ENCODE results near the gene ADPRM. TPM values are rescaled to one million over a fixed set of nuclear protein-coding genes. Genes with fewer than 3 reads are reported as not detected.

The ADPRM gene
- total and polyA plus RNA-seq, 2 donors from 2014 or later: 9.2 to 9.6 TPM

- Histone ChIP-seq H3K9me3 (ENCODE audit: control insufficient read depth in 2 of 3, insufficient read depth in 1 of 3, low read length in 3 of 3) (no peaks in the 10 kb centered on the region), H3K4me3 (ENCODE audit: low read length in 3 of 3) (no peak overlapping the region), H3K9ac (ENCODE audit: low read length in 3 of 3) (no peak overlapping the region), H3K4me1 (ENCODE audit: control insufficient read depth in 2 of 3, insufficient read depth in 2 of 3, low read depth in 1 of 3, low read length in 3 of 3) (peaks cover 0 to 5% (median 5%) of the 10 kb centered on the region in 3 donors), H3K36me3 (ENCODE audit: control insufficient read depth in 2 of 3, insufficient read depth in 3 of 3, low read length in 3 of 3) (peaks cover 0 to 15% (median 11%) of the 10 kb centered on the region in 3 donors), H3K27ac (ENCODE audit: low read depth in 2 of 2, low read length in 2 of 2) (no peak overlapping the region), H3K27me3 (ENCODE audit: control insufficient read depth, insufficient read depth, low read length) (no peaks in the 10 kb centered on the region)
- DNase-seq: no peak
- no peak for FAIRE-seq
- TF ChIP-seq, protein P1, sequence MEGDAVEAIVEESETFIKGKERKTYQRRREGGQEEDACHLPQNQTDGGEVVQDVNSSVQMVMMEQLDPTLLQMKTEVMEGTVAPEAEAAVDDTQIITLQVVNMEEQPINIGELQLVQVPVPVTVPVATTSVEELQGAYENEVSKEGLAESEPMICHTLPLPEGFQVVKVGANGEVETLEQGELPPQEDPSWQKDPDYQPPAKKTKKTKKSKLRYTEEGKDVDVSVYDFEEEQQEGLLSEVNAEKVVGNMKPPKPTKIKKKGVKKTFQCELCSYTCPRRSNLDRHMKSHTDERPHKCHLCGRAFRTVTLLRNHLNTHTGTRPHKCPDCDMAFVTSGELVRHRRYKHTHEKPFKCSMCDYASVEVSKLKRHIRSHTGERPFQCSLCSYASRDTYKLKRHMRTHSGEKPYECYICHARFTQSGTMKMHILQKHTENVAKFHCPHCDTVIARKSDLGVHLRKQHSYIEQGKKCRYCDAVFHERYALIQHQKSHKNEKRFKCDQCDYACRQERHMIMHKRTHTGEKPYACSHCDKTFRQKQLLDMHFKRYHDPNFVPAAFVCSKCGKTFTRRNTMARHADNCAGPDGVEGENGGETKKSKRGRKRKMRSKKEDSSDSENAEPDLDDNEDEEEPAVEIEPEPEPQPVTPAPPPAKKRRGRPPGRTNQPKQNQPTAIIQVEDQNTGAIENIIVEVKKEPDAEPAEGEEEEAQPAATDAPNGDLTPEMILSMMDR (IDR thresholded peaks at IDR 0.05; ENCODE audit: borderline replicate concordance, extremely low read depth, insufficient read depth): no peak
- intact Hi-C loops (cut with DNase I): no loop called here
Observed at GRCh38 chr17:10702574-10702973, 5.2 kb downstream of the ADPRM start.

DNA sequence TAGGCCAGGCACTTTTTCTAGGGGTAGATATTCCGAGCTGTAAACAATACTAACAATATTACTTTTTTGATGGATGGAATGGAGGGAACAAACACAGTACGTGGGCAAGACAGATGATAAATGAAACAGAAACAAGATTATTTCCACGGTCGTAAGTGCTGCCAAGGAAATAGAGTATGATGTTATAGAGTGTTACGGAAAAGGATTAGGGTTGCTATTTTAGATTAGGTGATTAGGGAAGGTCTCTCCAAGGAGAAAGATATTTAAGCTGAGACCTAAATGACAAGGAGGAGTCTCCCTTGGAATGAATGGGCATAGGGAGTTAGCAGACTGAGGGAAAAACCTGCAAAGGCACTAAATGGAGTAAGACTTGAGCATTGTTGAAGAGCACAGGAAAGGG lies 8.3 kb downstream of the ADPRM start:
- H3K9ac ChIP-seq (ENCODE audit: low read length in 3 of 3): no peak overlapping the region
- DNase-seq (no peak), FAIRE-seq (no peak)
- H3K9me3 ChIP-seq (ENCODE audit: control insufficient read depth in 2 of 3, insufficient read depth in 1 of 3, low read length in 3 of 3): no peaks in the 10 kb centered on the region
- no peak overlapping the region for H3K4me3 ChIP-seq (ENCODE audit: low read length in 3 of 3)
- peaks cover 4 to 24% (median 22%) of the 10 kb centered on the region in 3 donors for H3K36me3 ChIP-seq (ENCODE audit: control insufficient read depth in 2 of 3, insufficient read depth in 3 of 3, low read length in 3 of 3)
- intact Hi-C loops (cut with DNase I): no loop called here
- TF ChIP-seq, protein P1 (IDR thresholded peaks at IDR 0.05; ENCODE audit: borderline replicate concordance, extremely low read depth, insufficient read depth): no peak
- H3K27me3 ChIP-seq (ENCODE audit: control insufficient read depth, insufficient read depth, low read length): no peaks in the 10 kb centered on the region
- H3K27ac ChIP-seq (ENCODE audit: low read depth in 2 of 2, low read length in 2 of 2): no peak overlapping the region
- peaks cover 0 to 3% (median 0%) of the 10 kb centered on the region in 3 donors for H3K4me1 ChIP-seq (ENCODE audit: control insufficient read depth in 2 of 3, insufficient read depth in 2 of 3, low read depth in 1 of 3, low read length in 3 of 3)

- Histone ChIP-seq H3K9ac (ENCODE audit: low read length in 3 of 3) (no peak overlapping the region), H3K4me1 (ENCODE audit: control insufficient read depth in 2 of 3, insufficient read depth in 2 of 3, low read depth in 1 of 3, low read length in 3 of 3) (no peaks in the 10 kb centered on the region), H3K36me3 (ENCODE audit: control insufficient read depth in 2 of 3, insufficient read depth in 3 of 3, low read length in 3 of 3) (peaks cover 8 to 23% (median 21%) of the 10 kb centered on the region in 3 donors), H3K4me3 (ENCODE audit: low read length in 3 of 3) (no peak overlapping the region), H3K27ac (ENCODE audit: low read depth in 2 of 2, low read length in 2 of 2) (no peak overlapping the region), H3K9me3 (ENCODE audit: control insufficient read depth in 2 of 3, insufficient read depth in 1 of 3, low read length in 3 of 3) (no peaks in the 10 kb centered on the region), H3K27me3 (ENCODE audit: control insufficient read depth, insufficient read depth, low read length) (no peaks in the 10 kb centered on the region)
- TF ChIP-seq, protein P1 (IDR thresholded peaks at IDR 0.05; ENCODE audit: borderline replicate concordance, extremely low read depth, insufficient read depth): no peak
- intact Hi-C loops (cut with DNase I): no loop called here
- FAIRE-seq: no peak
- DNase-seq: no peak
Observed at GRCh38 chr17:10713318-10713717, 15.9 kb downstream of the ADPRM start.

GRCh38 chr17:10716218-10716617 lies 18.8 kb downstream of the ADPRM start:
- no peaks in the 10 kb centered on the region for H3K27me3 ChIP-seq (ENCODE audit: control insufficient read depth, insufficient read depth, low read length)
- no peaks in the 10 kb centered on the region for H3K9me3 ChIP-seq (ENCODE audit: control insufficient read depth in 2 of 3, insufficient read depth in 1 of 3, low read length in 3 of 3)
- no peaks in the 10 kb centered on the region for H3K4me1 ChIP-seq (ENCODE audit: control insufficient read depth in 2 of 3, insufficient read depth in 2 of 3, low read depth in 1 of 3, low read length in 3 of 3)
- no peak overlapping the region for H3K4me3 ChIP-seq (ENCODE audit: low read length in 3 of 3)
- H3K36me3 ChIP-seq (ENCODE audit: control insufficient read depth in 2 of 3, insufficient read depth in 3 of 3, low read length in 3 of 3): peaks cover 4 to 14% (median 11%) of the 10 kb centered on the region in 3 donors
- DNase-seq (no peak), FAIRE-seq (no peak)
- H3K27ac ChIP-seq (ENCODE audit: low read depth in 2 of 2, low read length in 2 of 2): no peak overlapping the region
- TF ChIP-seq, protein P1 (IDR thresholded peaks at IDR 0.05; ENCODE audit: borderline replicate concordance, extremely low read depth, insufficient read depth): no peak
- intact Hi-C loops (cut with DNase I): no loop called here
- H3K9ac ChIP-seq (ENCODE audit: low read length in 3 of 3): no peak overlapping the region
